H9 (cell line): ENCODE measurements around the gene SETBP1. TPM values are rescaled to one million over a fixed set of nuclear protein-coding genes. Genes with fewer than 3 reads are reported as not detected.

Experiments used
- DNase-seq: peaks from one replicate; pipeline ENCODE4 v3.0.0-alpha.2; 2017
- H2AFZ ChIP-seq: one replicate; pipeline ENCODE4 v1.6.1; 2013; ENCODE audit warnings: mild to moderate bottlenecking, low read length, control low read depth, moderate library complexity
- H2AK5ac ChIP-seq: 2 replicates; pipeline ENCODE4 v1.6.1; 2013; ENCODE audit warnings: low read length, control low read depth, mixed read lengths; ENCODE audit not compliant: insufficient read length
- H2BK120ac ChIP-seq: one replicate; pipeline ENCODE4 v1.6.1; 2013; ENCODE audit warnings: low read depth, mild to moderate bottlenecking, low read length, control low read depth, inconsistent platforms; ENCODE audit not compliant: poor library complexity, severe bottlenecking
- H2BK12ac ChIP-seq: 2 replicates; pipeline ENCODE4 v1.6.1; 2013; ENCODE audit warnings: low read length, control low read depth, mixed read lengths, low read depth; ENCODE audit not compliant: insufficient read length
- H2BK15ac ChIP-seq: 2 replicates; pipeline ENCODE4 v1.6.1; 2013; ENCODE audit warnings: low read depth, low read length, control low read depth
- H2BK20ac ChIP-seq: one replicate; pipeline ENCODE4 v1.6.1; 2013; ENCODE audit warnings: low read depth, mild to moderate bottlenecking, low read length, control low read depth, inconsistent platforms; ENCODE audit not compliant: poor library complexity, severe bottlenecking
- H2BK5ac ChIP-seq: 2 replicates; pipeline ENCODE4 v1.6.1; 2013; ENCODE audit warnings: low read length, control low read depth, mixed read lengths; ENCODE audit not compliant: insufficient read length
- H3K14ac ChIP-seq: 2 replicates; pipeline ENCODE4 v1.6.1; 2013; ENCODE audit warnings: low read length, control low read depth; ENCODE audit not compliant: insufficient read depth
- H3K18ac ChIP-seq: 2 replicates; pipeline ENCODE4 v1.6.1; 2013; ENCODE audit warnings: low read depth, mild to moderate bottlenecking, mixed read lengths, low read length, control low read depth; ENCODE audit not compliant: insufficient read length
- H3K23ac ChIP-seq: 2 replicates; pipeline ENCODE4 v1.6.1; 2013; ENCODE audit warnings: low read length, control low read depth, mixed read lengths, low read depth; ENCODE audit not compliant: insufficient read length
- H3K23me2 ChIP-seq: 2 replicates; pipeline ENCODE4 v1.6.1; 2013; ENCODE audit warnings: low read depth, mild to moderate bottlenecking, mixed read lengths, low read length, control low read depth; ENCODE audit not compliant: insufficient read length, poor library complexity, severe bottlenecking
- H3K27ac ChIP-seq: 2 replicates; pipeline ENCODE4 v1.5.1; 2013; ENCODE audit warnings: low read length, control low read depth, mixed read lengths, low read depth; ENCODE audit not compliant: insufficient read length
- H3K27me3 ChIP-seq: 2 replicates; pipeline ENCODE4 v1.6.1; 2013; ENCODE audit warnings: low read length, control low read depth, inconsistent platforms; ENCODE audit not compliant: insufficient read depth
- H3K4ac ChIP-seq: 2 replicates; pipeline ENCODE4 v1.6.1; 2013; ENCODE audit warnings: low read depth, mild to moderate bottlenecking, control low read depth, inconsistent platforms, low read length, moderate library complexity
- H3K4me1 ChIP-seq: 2 replicates; pipeline ENCODE4 v1.6.1; 2013; ENCODE audit warnings: low read length, control low read depth, inconsistent platforms; ENCODE audit not compliant: insufficient read depth
- H3K4me2 ChIP-seq: 2 replicates; pipeline ENCODE4 v1.6.1; 2013; ENCODE audit warnings: low read length, control low read depth, mixed read lengths; ENCODE audit not compliant: insufficient read length, insufficient read depth
- H3K56ac ChIP-seq: 2 replicates; pipeline ENCODE4 v1.6.1; 2013; ENCODE audit warnings: low read depth, mild to moderate bottlenecking, mixed read lengths, low read length, control low read depth; ENCODE audit not compliant: insufficient read length
- H3K79me1 ChIP-seq: 2 replicates; pipeline ENCODE4 v1.6.1; 2013; ENCODE audit warnings: low read depth, mild to moderate bottlenecking, moderate library complexity, low read length, control low read depth, inconsistent platforms; ENCODE audit not compliant: insufficient read depth, poor library complexity, severe bottlenecking
- H3K79me2 ChIP-seq: 2 replicates; pipeline ENCODE4 v1.6.1; 2013; ENCODE audit warnings: low read length, control low read depth, inconsistent platforms; ENCODE audit not compliant: insufficient read depth
- H3K9ac ChIP-seq: 2 replicates; pipeline ENCODE4 v1.6.1; 2013; ENCODE audit warnings: low read length, control low read depth, mixed read lengths; ENCODE audit not compliant: insufficient read length; ENCODE audit errors: extremely low read depth
- H3K9me3 ChIP-seq: one replicate; pipeline ENCODE4 v1.6.1; 2013; ENCODE audit warnings: low read depth, low read length, inconsistent platforms; ENCODE audit not compliant: control insufficient read depth
- H3T11ph ChIP-seq: one replicate; pipeline ENCODE4 v1.6.1; 2013; ENCODE audit warnings: mild to moderate bottlenecking, low read length, control low read depth, inconsistent platforms
- H4K20me1 ChIP-seq: one replicate; pipeline ENCODE4 v1.6.1; 2013; ENCODE audit not compliant: control insufficient read depth, insufficient read length, insufficient read depth
- H4K5ac ChIP-seq: 2 replicates; pipeline ENCODE4 v1.6.1; 2013; ENCODE audit warnings: low read depth, mild to moderate bottlenecking, mixed read lengths, low read length, control low read depth; ENCODE audit not compliant: insufficient read length
- H4K8ac ChIP-seq: replicated peaks from 2 replicates; pipeline ENCODE4 v1.6.1; 2013; ENCODE audit warnings: low read length, control low read depth, mixed read lengths, low read depth; ENCODE audit not compliant: insufficient read length
- H4K91ac ChIP-seq: 2 replicates; pipeline ENCODE4 v1.6.1; 2013; ENCODE audit warnings: low read depth, mild to moderate bottlenecking, moderate library complexity, mixed read lengths, low read length, control low read depth; ENCODE audit not compliant: insufficient read length
- H3K27ac Mint-ChIP-seq, 3 experiments: 2 replicates in 2 of 3; 3 replicates in 1 of 3; pipeline ENCODE4 v1.8.0; 2020 to 2021; ENCODE audit warnings: mixed read lengths in 3 of 3, mild to moderate bottlenecking in 1 of 3, moderate library complexity in 1 of 3
- H3K27me3 Mint-ChIP-seq: 2 replicates; pipeline ENCODE4 v1.8.0; 2021; ENCODE audit warnings: low read depth, mild to moderate bottlenecking, moderate library complexity, mixed read lengths
- H3K36me3 Mint-ChIP-seq, 3 experiments: 2 replicates in 2 of 3; 3 replicates in 1 of 3; pipeline ENCODE4 v1.8.0; 2020 to 2021; ENCODE audit warnings: low read depth in 3 of 3, mixed read lengths in 3 of 3; ENCODE audit not compliant: insufficient read depth in 1 of 3
- H3K4me1 Mint-ChIP-seq, 2 experiments: 2 replicates each; pipeline ENCODE4 v1.8.0; 2020; ENCODE audit warnings: mixed read lengths in 2 of 2
- H3K4me3 Mint-ChIP-seq, 2 experiments: 2 replicates in 1 of 2; 3 replicates in 1 of 2; pipeline ENCODE4 v1.8.0; 2020 to 2021; ENCODE audit warnings: mild to moderate bottlenecking in 2 of 2, mixed read lengths in 2 of 2, moderate library complexity in 1 of 2
- H3K9me3 Mint-ChIP-seq, 2 experiments: 2 replicates in 1 of 2; 3 replicates in 1 of 2; pipeline ENCODE4 v1.8.0; 2020; ENCODE audit warnings: mild to moderate bottlenecking in 2 of 2, mixed read lengths in 2 of 2, moderate library complexity in 1 of 2
- CTCF ChIP-seq: fragments of 200-600 bp; sonication (generic); conservative IDR thresholded peaks from 3 replicates; pipeline ENCODE4 v1.8.0; 2021; ENCODE audit warnings: antibody characterized with exemption, mild to moderate bottlenecking
- WGBS: extraction: QIAGEN DNeasy Blood & Tissue Kit; methylation state at CpG from one replicate; pipeline ENCODE4 v1.1.7; 2013; ENCODE audit warnings: missing lambda C conversion rate, low lambda C conversion rate, mixed read lengths; ENCODE audit not compliant: insufficient read length; ENCODE audit errors: extremely low coverage; 5-methylcytosine and 5-hydroxymethylcytosine counted together
- total RNA-seq: library from RNA; stranded (reverse); gene quantifications from 2 replicates; pipeline ENCODE4 v1.2.1, GENCODE V29; 2021

The SETBP1 gene
- total RNA-seq, 1 experiment from 2014 or later: 4.6 TPM

GRCh38 chr18:44885507-44885906 is 204.8 kb downstream of the SETBP1 start:
- no peak overlapping the region for H3K27ac Mint-ChIP-seq
- no peak overlapping the region for H2BK15ac ChIP-seq

More at GRCh38 chr18:44885507-44885906, 204.8 kb downstream of the SETBP1 start:
- H2BK5ac ChIP-seq: no peak overlapping the region
- no peak overlapping the region for H3K56ac ChIP-seq
- H3K4ac ChIP-seq: no peak overlapping the region
- no peak overlapping the region for H3K9ac ChIP-seq
- H4K20me1 ChIP-seq: no peaks in the 10 kb centered on the region
- Mint-ChIP-seq H3K4me3 (no peak overlapping the region), H3K27me3 (no peaks in the 10 kb centered on the region), H3K4me1 (peaks cover 16 to 24% of the 10 kb centered on the region in 2 experiments), H3K36me3 (peaks cover under 1 to 4% (median 3%) of the 10 kb centered on the region in 3 experiments; a peak in 5 of 7 replicates), H3K9me3 (peaks cover 2 to 4% of the 10 kb centered on the region in 2 experiments; a peak in 4 of 5 replicates)
- no peaks in the 10 kb centered on the region for H3K27me3 ChIP-seq
- no peak overlapping the region for H4K91ac ChIP-seq
- no peak overlapping the region for H4K8ac ChIP-seq
- H3T11ph ChIP-seq: no peak overlapping the region
- H2BK20ac ChIP-seq: no peak overlapping the region
- H2BK120ac ChIP-seq: no peak overlapping the region
- no peak overlapping the region for H3K27ac ChIP-seq
- H2AK5ac ChIP-seq: no peak overlapping the region
- no peaks in the 10 kb centered on the region for H3K9me3 ChIP-seq
- no peak overlapping the region for H3K4me2 ChIP-seq
- H3K23me2 ChIP-seq: no peaks in the 10 kb centered on the region
- H2AFZ ChIP-seq: no peak overlapping the region
- peaks cover 6% of the 10 kb centered on the region; the same call in 1 of the 2 replicates for H3K4me1 ChIP-seq
- no CpG with 5 or more reads among the region's 4 CpGs for WGBS
- H3K18ac ChIP-seq: no peak overlapping the region
- no peak for DNase-seq
- H3K23ac ChIP-seq: no peak overlapping the region
- H2BK12ac ChIP-seq: no peak overlapping the region
- no peak overlapping the region for H4K5ac ChIP-seq
- no peaks in the 10 kb centered on the region for H3K79me2 ChIP-seq
- no peaks in the 10 kb centered on the region for H3K79me1 ChIP-seq
- no peak for TF ChIP-seq CTCF
- H3K14ac ChIP-seq: no peak overlapping the region
